ENCODE data around the gene NEU4.

The NEU4 gene

GRCh38 chr2:241851325-241852115 lies 42.5 kb downstream of the NEU4 start:
- no peak for DNase-seq (ENCODE audit: low read depth, low spot score)

GRCh38 chr2:241852116-241852980 lies 43.4 kb downstream of the NEU4 start:
- no peak for DNase-seq (ENCODE audit: low read depth, low spot score)

GRCh38 chr2:241852981-241853631 lies 44.1 kb downstream of the NEU4 start:
- DNase-seq (ENCODE audit: low read depth, low spot score), result no peak

- no peak for DNase-seq (ENCODE audit: low read depth, low spot score)
Observed at GRCh38 chr2:241853651-241854341, 44.8 kb downstream of the NEU4 start.

DNA sequence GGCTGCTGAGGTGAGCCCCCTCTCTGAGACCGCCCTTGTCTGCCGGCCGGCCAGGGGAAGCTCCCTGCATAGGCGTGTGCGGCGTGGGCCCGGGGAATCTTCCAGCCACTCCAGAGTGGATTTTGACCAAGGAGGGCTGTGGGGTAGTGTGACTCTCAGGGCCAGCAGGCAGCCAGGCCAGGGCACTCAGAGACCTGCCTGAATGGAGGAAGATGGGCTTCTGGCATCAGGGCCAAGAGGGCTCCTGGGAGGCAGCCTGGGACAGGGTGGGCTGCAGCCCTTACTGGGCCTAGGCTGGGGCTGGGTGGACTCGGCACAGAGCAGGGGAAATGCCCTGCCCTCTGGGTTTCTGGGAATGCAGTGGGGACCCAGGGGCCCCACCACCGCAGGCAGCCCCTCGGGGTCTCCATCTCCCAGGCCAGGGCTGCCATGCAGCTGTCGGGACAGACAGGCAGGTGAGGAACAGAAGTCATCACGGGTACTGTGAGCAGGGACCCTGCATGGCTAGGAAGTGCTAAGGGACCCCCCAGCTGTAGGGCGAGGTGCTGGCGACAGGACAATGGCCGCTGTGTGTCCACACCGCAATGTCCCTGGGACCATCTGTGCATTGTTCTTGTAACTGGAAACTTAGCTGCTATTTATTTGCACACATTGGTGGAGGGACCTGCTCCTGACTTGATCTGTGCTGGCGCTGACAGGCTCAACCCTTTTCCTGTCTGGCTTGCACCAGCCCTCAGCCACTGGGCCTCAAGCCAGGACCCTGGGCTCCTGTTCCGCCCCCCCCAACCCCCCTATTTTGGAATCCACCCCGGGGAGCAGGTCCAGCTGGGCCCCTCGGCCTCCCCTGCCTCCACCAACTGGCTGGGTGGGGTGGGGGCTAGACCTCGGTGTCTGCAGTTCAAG lies 45.6 kb downstream of the NEU4 start:
- no peak for DNase-seq (ENCODE audit: low read depth, low spot score)

GRCh38 chr2:241855245-241855887 lies 46.4 kb downstream of the NEU4 start:
- no peak for DNase-seq (ENCODE audit: low read depth, low spot score)

DNA sequence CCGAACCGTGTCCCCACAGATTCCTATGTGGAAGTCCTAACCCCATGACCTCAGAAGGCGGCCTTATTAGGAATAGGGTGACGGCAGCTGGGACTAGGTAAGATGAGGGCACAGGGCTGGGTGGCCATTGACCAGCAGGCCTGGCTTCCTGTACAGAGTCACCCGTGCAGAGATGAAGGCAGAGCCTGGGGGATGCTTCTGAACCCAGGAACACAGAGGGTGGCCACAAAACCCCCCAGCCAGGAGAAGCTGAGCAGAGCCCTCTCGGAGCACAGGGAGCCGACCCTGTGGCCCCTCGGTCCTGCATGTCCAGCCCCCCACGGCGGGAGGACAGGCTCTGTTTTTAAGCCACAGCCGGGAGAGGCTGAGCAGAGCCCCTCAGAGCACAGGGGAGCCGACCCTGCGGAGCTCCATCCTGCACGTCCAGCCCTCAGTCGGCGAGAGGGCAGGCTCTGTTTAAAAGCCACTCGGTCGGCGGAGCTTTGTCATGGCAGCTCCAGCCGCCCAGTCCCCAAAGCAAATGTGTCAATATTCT lies 47.0 kb downstream of the NEU4 start:
- DNase-seq (ENCODE audit: low read depth, low spot score), result no peak

- no peak for DNase-seq (ENCODE audit: low read depth, low spot score)
Observed at GRCh38 chr2:241857041-241857541, 48.1 kb downstream of the NEU4 start.

GRCh38 chr2:241857572-241858121 lies 48.7 kb downstream of the NEU4 start:
- no peak for DNase-seq (ENCODE audit: low read depth, low spot score)

- DNase-seq (ENCODE audit: low read depth, low spot score), result no peak
Observed at GRCh38 chr2:241858206-241859016, 49.4 kb downstream of the NEU4 start, which contains the start of gene PDCD1. Gene PDCD1 (minus strand): TSS chr2:241858894. CDS start chr2:241858838, 56 bp downstream.

GRCh38 chr2:241859017-241859435 lies 50.0 kb downstream of the NEU4 start:
- DNase-seq (ENCODE audit: low read depth, low spot score), result no peak

- DNase-seq (ENCODE audit: low read depth, low spot score), result no peak
Observed at GRCh38 chr2:241859436-241860183, 50.6 kb downstream of the NEU4 start.

GRCh38 chr2:241860184-241861078 lies 51.4 kb downstream of the NEU4 start:
- no peak for DNase-seq (ENCODE audit: low read depth, low spot score)

DNA sequence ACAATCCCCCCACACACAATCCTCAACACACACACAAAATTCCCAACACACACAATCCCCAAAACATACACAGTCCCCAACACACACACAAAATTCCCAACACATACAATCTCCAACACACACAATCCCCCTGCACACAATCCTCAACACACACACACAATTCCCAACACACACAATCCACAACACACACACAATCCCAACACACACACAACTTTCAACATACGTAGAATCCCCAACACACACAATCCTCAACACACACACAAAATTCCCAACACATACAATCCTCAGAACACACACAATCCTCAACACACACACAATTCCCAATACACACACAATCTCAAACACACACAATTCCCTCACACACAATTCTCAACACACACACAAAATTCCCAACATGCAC lies 52.3 kb downstream of the NEU4 start:
- DNase-seq (ENCODE audit: low read depth, low spot score), result no peak

DNA sequence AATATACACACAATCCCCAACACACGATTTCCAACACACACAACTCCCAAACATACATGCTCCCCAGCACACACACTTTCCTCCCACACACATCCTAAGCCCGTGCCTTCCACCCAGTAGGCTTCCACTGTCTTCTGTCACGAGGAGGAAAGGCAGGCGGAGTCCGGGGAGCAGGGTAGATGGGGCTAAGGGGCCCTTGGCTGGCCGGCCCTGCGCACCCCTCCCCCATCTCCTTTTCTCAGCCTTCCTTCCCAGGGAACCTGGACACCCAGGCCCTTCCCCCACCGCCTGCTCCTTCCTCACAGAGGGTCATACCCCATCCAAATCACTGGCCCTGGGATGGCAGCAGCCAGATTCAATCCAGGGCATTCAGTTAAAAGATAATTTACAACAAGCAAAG lies 53.1 kb downstream of the NEU4 start:
- no peak for DNase-seq (ENCODE audit: low read depth, low spot score)

- DNase-seq (ENCODE audit: low read depth, low spot score), result no peak
Observed at GRCh38 chr2:241862775-241863535, 54.0 kb downstream of the NEU4 start.
